Activated CD4-positive, alpha-beta T cell treated with anti-CD3 and anti-CD28 coated beads for 36 hours (primary cell): ENCODE data around the gene ELP2. TPM values are rescaled to one million over a fixed set of nuclear protein-coding genes. Genes with fewer than 3 reads are reported as not detected.

Experiments
- ATAC-seq: fragments of 200-7000 bp; cut with Tn5 transposase; one replicate; pipeline ENCODE4 v1.10.0; 2021; ENCODE audit warnings: mild to moderate bottlenecking, moderate library complexity
- CTCF ChIA-PET: fragments of 350-600 bp; sonication (Branson Sonifier 250); formaldehyde crosslinking; loops from one replicate; lab custom pipeline; 2021; ENCODE audit warnings: antibody characterized with exemption; lab: Charles Lee
- POLR2A ChIA-PET: fragments of 350-600 bp; sonication (Branson Sonifier 250); formaldehyde crosslinking; loops from one replicate; lab custom pipeline; 2021; ENCODE audit warnings: antibody characterized with exemption, inconsistent platforms; lab: Charles Lee
- DNase-seq: peaks from one replicate; pipeline ENCODE4 v3.0.0-alpha.2; 2020
- H3K27ac Mint-ChIP-seq: one replicate; pipeline ENCODE4 v1.8.0; 2021; ENCODE audit warnings: mixed read lengths
- H3K27me3 Mint-ChIP-seq: one replicate; pipeline ENCODE4 v1.8.0; 2021; ENCODE audit warnings: mixed read lengths
- H3K36me3 Mint-ChIP-seq: one replicate; pipeline ENCODE4 v1.8.0; 2021; ENCODE audit warnings: low read depth, mixed read lengths
- H3K4me1 Mint-ChIP-seq: one replicate; pipeline ENCODE4 v1.8.0; 2021; ENCODE audit warnings: mixed read lengths
- H3K4me3 Mint-ChIP-seq: one replicate; pipeline ENCODE4 v1.8.0; 2021; ENCODE audit warnings: mild to moderate bottlenecking, moderate library complexity, mixed read lengths
- H3K9me3 Mint-ChIP-seq: one replicate; pipeline ENCODE4 v1.8.0; 2021; ENCODE audit warnings: low read depth, mixed read lengths
- intact Hi-C, 2 experiments: fragments of 100-400 bp; cut with DNase I in 1 of 2; cut with micrococcal nuclease in 1 of 2; formaldehyde crosslinking; loops; one replicate each; pipeline versions ENCODE4 v1.14.2 to v1.15.1; 2022 to 2024; cut with DNase I, micrococcal nuclease
- total RNA-seq, 2 experiments: library from RNA; stranded (reverse); gene quantifications; one replicate each; pipeline ENCODE4 v1.2.3, GENCODE V29; 2021

ELP2 gene
- total RNA-seq, 2 experiments from 2014 or later = 76.5 to 114 TPM

GRCh38 chr18:36191286-36191685 lies 61.6 kb downstream of the ELP2 start:
- ATAC-seq = no peak
- no peak overlapping the region for H3K4me3 Mint-ChIP-seq
- no peaks in the 10 kb centered on the region for H3K36me3 Mint-ChIP-seq
- peaks cover 17% of the 10 kb centered on the region for H3K27me3 Mint-ChIP-seq
- H3K27ac Mint-ChIP-seq = no peak overlapping the region
- ChIA-PET POLR2A (no interaction called here), CTCF (no interaction called here)
- peaks cover 6% of the 10 kb centered on the region for H3K4me1 Mint-ChIP-seq
- no peak for DNase-seq
- H3K9me3 Mint-ChIP-seq = no peaks in the 10 kb centered on the region
- intact Hi-C loops = no loop called here

GRCh38 chr18:36191711-36192110 lies 62.0 kb downstream of the ELP2 start:
- Mint-ChIP-seq H3K9me3 (no peaks in the 10 kb centered on the region), H3K27me3 (peaks cover 17% of the 10 kb centered on the region), H3K27ac (no peak overlapping the region), H3K4me1 (peaks cover 6% of the 10 kb centered on the region), H3K36me3 (no peaks in the 10 kb centered on the region), H3K4me3 (no peak overlapping the region)
- intact Hi-C loops = no loop called here
- no peak for ATAC-seq
- DNase-seq = no peak
- POLR2A ChIA-PET = no interaction called here
- CTCF ChIA-PET = interaction anchor here (0.6 to 0.8 kb wide), 2 partner anchors 64 to 87 kb away, joined by 3 to 4 read pairs; no protein-coding TSS in a partner anchor

GRCh38 chr18:36194600-36195315 lies 65.1 kb downstream of the ELP2 start:
- intact Hi-C loops = no loop called here
- ATAC-seq = no peak
- CTCF ChIA-PET = interaction anchor here (0.9 kb wide), 1 partner anchor 9 kb away, joined by 3 read pairs; no protein-coding TSS in a partner anchor
- Mint-ChIP-seq H3K27ac (no peak overlapping the region), H3K9me3 (no peaks in the 10 kb centered on the region), H3K36me3 (no peaks in the 10 kb centered on the region), H3K4me1 (no peaks in the 10 kb centered on the region), H3K27me3 (peaks cover 6% of the 10 kb centered on the region), H3K4me3 (no peak overlapping the region)
- POLR2A ChIA-PET = no interaction called here
- no peak for DNase-seq

GRCh38 chr18:36195427-36196122 lies 65.9 kb downstream of the ELP2 start:
- ATAC-seq = no peak

GRCh38 chr18:36196238-36196995 lies 66.7 kb downstream of the ELP2 start:
- no peak for DNase-seq
- ChIA-PET CTCF (no interaction called here), POLR2A (no interaction called here)
- no peaks in the 10 kb centered on the region for H3K27me3 Mint-ChIP-seq
- no peak for ATAC-seq
- H3K27ac Mint-ChIP-seq = no peak overlapping the region
- H3K9me3 Mint-ChIP-seq = no peaks in the 10 kb centered on the region
- intact Hi-C loops = no loop called here
- no peak overlapping the region for H3K4me3 Mint-ChIP-seq
- H3K36me3 Mint-ChIP-seq = no peaks in the 10 kb centered on the region
- H3K4me1 Mint-ChIP-seq = no peaks in the 10 kb centered on the region

More at GRCh38 chr18:36195427-36196122, 65.9 kb downstream of the ELP2 start:
- peaks cover 2% of the 10 kb centered on the region for H3K27me3 Mint-ChIP-seq
- CTCF ChIA-PET = no interaction called here
- H3K4me3 Mint-ChIP-seq = no peak overlapping the region
- H3K9me3 Mint-ChIP-seq = no peaks in the 10 kb centered on the region
- no peak overlapping the region for H3K27ac Mint-ChIP-seq
- no peaks in the 10 kb centered on the region for H3K4me1 Mint-ChIP-seq
- no peaks in the 10 kb centered on the region for H3K36me3 Mint-ChIP-seq
- intact Hi-C loops = no loop called here
- POLR2A ChIA-PET = no interaction called here
- DNase-seq = no peak

- Mint-ChIP-seq H3K4me1 (no peaks in the 10 kb centered on the region), H3K36me3 (no peaks in the 10 kb centered on the region), H3K4me3 (no peak overlapping the region), H3K27ac (no peak overlapping the region), H3K9me3 (no peaks in the 10 kb centered on the region), H3K27me3 (peaks cover 1% of the 10 kb centered on the region)
- ChIA-PET POLR2A (no interaction called here), CTCF (interaction anchor here (0.7 kb wide), 1 partner anchor 12 kb away, joined by 3 read pairs; no protein-coding TSS in a partner anchor)
- DNase-seq (no peak), ATAC-seq (no peak)
- intact Hi-C loops = no loop called here
Measured at GRCh38 chr18:36197511-36198166, 67.9 kb downstream of the ELP2 start.

GRCh38 chr18:36199691-36200295 lies 70.1 kb downstream of the ELP2 start:
- POLR2A ChIA-PET = no interaction called here
- Mint-ChIP-seq H3K4me3 (no peak overlapping the region), H3K9me3 (no peaks in the 10 kb centered on the region), H3K27ac (no peak overlapping the region), H3K27me3 (peaks cover 3% of the 10 kb centered on the region), H3K4me1 (no peaks in the 10 kb centered on the region), H3K36me3 (no peaks in the 10 kb centered on the region)
- intact Hi-C loops = no loop called here
- CTCF ChIA-PET = interaction anchor here (0.7 kb wide), 1 partner anchor 530 kb away, joined by 4 read pairs; no protein-coding TSS in a partner anchor
- DNase-seq = no peak
- ATAC-seq = no peak

GRCh38 chr18:36200354-36200771 lies 70.7 kb downstream of the ELP2 start:
- POLR2A ChIA-PET = no interaction called here
- CTCF ChIA-PET = interaction anchor here (0.7 kb wide), 1 partner anchor 530 kb away, joined by 4 read pairs; no protein-coding TSS in a partner anchor
- H3K27ac Mint-ChIP-seq = no peak overlapping the region
- DNase-seq = no peak
- peaks cover 3% of the 10 kb centered on the region for H3K27me3 Mint-ChIP-seq
- no peaks in the 10 kb centered on the region for H3K4me1 Mint-ChIP-seq
- no peak for ATAC-seq
- H3K4me3 Mint-ChIP-seq = no peak overlapping the region
- H3K9me3 Mint-ChIP-seq = no peaks in the 10 kb centered on the region
- intact Hi-C loops = no loop called here
- H3K36me3 Mint-ChIP-seq = no peaks in the 10 kb centered on the region

- ATAC-seq (no peak), DNase-seq (no peak)
- no peak overlapping the region for H3K4me3 Mint-ChIP-seq
- intact Hi-C loops = no loop called here
- H3K9me3 Mint-ChIP-seq = no peaks in the 10 kb centered on the region
- ChIA-PET POLR2A (interaction anchor here (0.6 kb wide), 1 partner anchor 106 kb away, joined by 5 read pairs; no protein-coding TSS in a partner anchor), CTCF (no interaction called here)
- no peaks in the 10 kb centered on the region for H3K4me1 Mint-ChIP-seq
- H3K27ac Mint-ChIP-seq = no peak overlapping the region
- H3K36me3 Mint-ChIP-seq = no peaks in the 10 kb centered on the region
- peaks cover 3% of the 10 kb centered on the region for H3K27me3 Mint-ChIP-seq
Measured at GRCh38 chr18:36201765-36202164, 72.1 kb downstream of the ELP2 start.

- intact Hi-C loops = no loop called here
- ChIA-PET POLR2A (no interaction called here), CTCF (interaction anchor here (1.1 kb wide), 2 partner anchors 9 to 13 kb away, joined by 3 read pairs; no protein-coding TSS in a partner anchor)
- no peak overlapping the region for H3K4me3 Mint-ChIP-seq
- no peaks in the 10 kb centered on the region for H3K36me3 Mint-ChIP-seq
- peaks cover 3% of the 10 kb centered on the region for H3K27me3 Mint-ChIP-seq
- H3K4me1 Mint-ChIP-seq = no peaks in the 10 kb centered on the region
- no peak for DNase-seq
- ATAC-seq = no peak
- H3K27ac Mint-ChIP-seq = no peak overlapping the region
- H3K9me3 Mint-ChIP-seq = no peaks in the 10 kb centered on the region
Measured at GRCh38 chr18:36203360-36203895, 73.7 kb downstream of the ELP2 start.
